Measurements from ENCODE around the gene SERTM2. TPM values are rescaled to one million over a fixed set of nuclear protein-coding genes. Genes with fewer than 3 reads are reported as not detected.

SERTM2 gene
- polyA plus RNA-seq, 1 donor from 2014 or later: not detected

DNA sequence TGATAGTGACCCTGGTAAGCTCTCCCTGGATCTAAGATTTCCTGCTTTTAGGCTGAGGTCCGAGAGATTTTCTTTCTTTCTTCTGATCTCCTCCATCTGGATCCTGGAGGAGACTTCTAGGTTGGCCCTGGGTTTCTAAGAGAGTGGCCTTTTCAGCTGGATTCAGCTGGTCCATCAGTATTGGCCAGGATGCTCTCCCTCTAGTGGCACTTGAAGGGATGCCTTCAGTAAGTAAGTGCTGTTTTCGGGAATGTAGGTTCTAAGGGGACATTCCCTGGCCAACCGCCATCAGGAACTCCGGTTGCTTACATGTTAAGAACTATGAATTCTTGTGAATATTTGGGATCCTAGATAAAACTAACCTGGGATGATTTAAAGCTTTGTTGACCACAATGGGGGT, 56.9 kb downstream of the SERTM2 start:
- no peak overlapping the region for H3K9ac ChIP-seq (ENCODE audit: low read length)
- H3K36me3 ChIP-seq (ENCODE audit: insufficient read depth, low read length): no peaks in the 10 kb centered on the region
- H3K4me3 ChIP-seq (ENCODE audit: low read length): no peak overlapping the region
- no peaks in the 10 kb centered on the region for H3K27me3 ChIP-seq (ENCODE audit: insufficient read depth, low read depth, low read length)
- H3K9me3 ChIP-seq (ENCODE audit: low read length): no peaks in the 10 kb centered on the region
- no peak overlapping the region for H3K27ac ChIP-seq (ENCODE audit: low read length)
- no peaks in the 10 kb centered on the region for H3K9me2 ChIP-seq (ENCODE audit: insufficient read depth, low read length)
- no peak overlapping the region for H3K4me2 ChIP-seq (ENCODE audit: low read length)
- H3F3A ChIP-seq (ENCODE audit: insufficient read depth, low read length, poor library complexity, severe bottlenecking): no peaks in the 10 kb centered on the region
- TF ChIP-seq, protein P1, sequence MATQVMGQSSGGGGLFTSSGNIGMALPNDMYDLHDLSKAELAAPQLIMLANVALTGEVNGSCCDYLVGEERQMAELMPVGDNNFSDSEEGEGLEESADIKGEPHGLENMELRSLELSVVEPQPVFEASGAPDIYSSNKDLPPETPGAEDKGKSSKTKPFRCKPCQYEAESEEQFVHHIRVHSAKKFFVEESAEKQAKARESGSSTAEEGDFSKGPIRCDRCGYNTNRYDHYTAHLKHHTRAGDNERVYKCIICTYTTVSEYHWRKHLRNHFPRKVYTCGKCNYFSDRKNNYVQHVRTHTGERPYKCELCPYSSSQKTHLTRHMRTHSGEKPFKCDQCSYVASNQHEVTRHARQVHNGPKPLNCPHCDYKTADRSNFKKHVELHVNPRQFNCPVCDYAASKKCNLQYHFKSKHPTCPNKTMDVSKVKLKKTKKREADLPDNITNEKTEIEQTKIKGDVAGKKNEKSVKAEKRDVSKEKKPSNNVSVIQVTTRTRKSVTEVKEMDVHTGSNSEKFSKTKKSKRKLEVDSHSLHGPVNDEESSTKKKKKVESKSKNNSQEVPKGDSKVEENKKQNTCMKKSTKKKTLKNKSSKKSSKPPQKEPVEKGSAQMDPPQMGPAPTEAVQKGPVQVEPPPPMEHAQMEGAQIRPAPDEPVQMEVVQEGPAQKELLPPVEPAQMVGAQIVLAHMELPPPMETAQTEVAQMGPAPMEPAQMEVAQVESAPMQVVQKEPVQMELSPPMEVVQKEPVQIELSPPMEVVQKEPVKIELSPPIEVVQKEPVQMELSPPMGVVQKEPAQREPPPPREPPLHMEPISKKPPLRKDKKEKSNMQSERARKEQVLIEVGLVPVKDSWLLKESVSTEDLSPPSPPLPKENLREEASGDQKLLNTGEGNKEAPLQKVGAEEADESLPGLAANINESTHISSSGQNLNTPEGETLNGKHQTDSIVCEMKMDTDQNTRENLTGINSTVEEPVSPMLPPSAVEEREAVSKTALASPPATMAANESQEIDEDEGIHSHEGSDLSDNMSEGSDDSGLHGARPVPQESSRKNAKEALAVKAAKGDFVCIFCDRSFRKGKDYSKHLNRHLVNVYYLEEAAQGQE (IDR thresholded peaks at IDR 0.05; ENCODE audit: borderline replicate concordance): no peak
- TF ChIP-seq, protein P2, sequence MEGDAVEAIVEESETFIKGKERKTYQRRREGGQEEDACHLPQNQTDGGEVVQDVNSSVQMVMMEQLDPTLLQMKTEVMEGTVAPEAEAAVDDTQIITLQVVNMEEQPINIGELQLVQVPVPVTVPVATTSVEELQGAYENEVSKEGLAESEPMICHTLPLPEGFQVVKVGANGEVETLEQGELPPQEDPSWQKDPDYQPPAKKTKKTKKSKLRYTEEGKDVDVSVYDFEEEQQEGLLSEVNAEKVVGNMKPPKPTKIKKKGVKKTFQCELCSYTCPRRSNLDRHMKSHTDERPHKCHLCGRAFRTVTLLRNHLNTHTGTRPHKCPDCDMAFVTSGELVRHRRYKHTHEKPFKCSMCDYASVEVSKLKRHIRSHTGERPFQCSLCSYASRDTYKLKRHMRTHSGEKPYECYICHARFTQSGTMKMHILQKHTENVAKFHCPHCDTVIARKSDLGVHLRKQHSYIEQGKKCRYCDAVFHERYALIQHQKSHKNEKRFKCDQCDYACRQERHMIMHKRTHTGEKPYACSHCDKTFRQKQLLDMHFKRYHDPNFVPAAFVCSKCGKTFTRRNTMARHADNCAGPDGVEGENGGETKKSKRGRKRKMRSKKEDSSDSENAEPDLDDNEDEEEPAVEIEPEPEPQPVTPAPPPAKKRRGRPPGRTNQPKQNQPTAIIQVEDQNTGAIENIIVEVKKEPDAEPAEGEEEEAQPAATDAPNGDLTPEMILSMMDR (IDR thresholded peaks at IDR 0.05; ENCODE audit: poor library complexity, severe bottlenecking): peak; percentile 10
- H4K20me1 ChIP-seq (ENCODE audit: insufficient read depth): no peaks in the 10 kb centered on the region
- H3K79me2 ChIP-seq (replicated peaks; ENCODE audit: insufficient read depth, low read length): no peaks in the 10 kb centered on the region
- H2AFZ ChIP-seq (ENCODE audit: low read depth, low read length): no peak overlapping the region

DNA sequence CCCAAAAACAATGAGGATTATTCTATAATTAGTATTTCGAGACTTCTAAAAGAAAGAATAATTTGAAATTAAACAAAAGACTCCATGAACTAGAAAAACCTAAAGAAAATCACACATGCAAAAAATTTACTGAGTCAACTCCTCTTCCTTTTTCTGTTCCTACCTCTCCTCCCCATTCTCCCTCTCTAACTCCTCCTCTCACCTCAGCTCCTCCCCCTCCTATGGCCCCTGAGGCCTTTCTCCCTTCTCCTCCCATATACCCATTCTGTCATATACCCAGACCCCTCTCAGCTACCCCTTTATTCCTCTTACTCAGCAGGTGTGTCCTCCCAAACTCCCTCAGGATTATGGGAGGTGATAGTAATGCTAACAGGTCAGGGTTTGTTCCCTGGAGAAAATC, 57.4 kb downstream of the SERTM2 start:
- Histone ChIP-seq H3K9me2 (ENCODE audit: insufficient read depth, low read length) (no peaks in the 10 kb centered on the region), H3K9me3 (ENCODE audit: low read length) (no peaks in the 10 kb centered on the region), H3K36me3 (ENCODE audit: insufficient read depth, low read length) (no peaks in the 10 kb centered on the region), H3K4me2 (ENCODE audit: low read length) (no peak overlapping the region), H3K27me3 (ENCODE audit: insufficient read depth, low read depth, low read length) (no peaks in the 10 kb centered on the region), H3K4me3 (ENCODE audit: low read length) (no peak overlapping the region), H4K20me1 (ENCODE audit: insufficient read depth) (no peaks in the 10 kb centered on the region), H2AFZ (ENCODE audit: low read depth, low read length) (no peak overlapping the region), H3F3A (ENCODE audit: insufficient read depth, low read length, poor library complexity, severe bottlenecking) (no peaks in the 10 kb centered on the region), H3K9ac (ENCODE audit: low read length) (no peak overlapping the region), H3K27ac (ENCODE audit: low read length) (no peak overlapping the region), H3K79me2 (replicated peaks; ENCODE audit: insufficient read depth, low read length) (no peaks in the 10 kb centered on the region)
- TF ChIP-seq RAD21 (conservative IDR thresholded peaks at IDR 0.05): no peak
- no peak for TF ChIP-seq EZH2 (IDR thresholded peaks at IDR 0.05; ENCODE audit: borderline replicate concordance, insufficient read depth, low read length, poor library complexity, severe bottlenecking)

Other genes with a start within 250 kb of the SERTM2 start
- gene CAPN6, start 241.2 kb upstream of the SERTM2 start, polyA plus RNA-seq: 0.22 and 0.46 TPM in 2 replicates
- gene DCX, start 99.5 kb upstream of the SERTM2 start, polyA plus RNA-seq: 180 and 206 TPM in 2 replicates
- 57.9 and 72.8 TPM in 2 replicates for gene ALG13, start 169.5 kb downstream of the SERTM2 start, polyA plus RNA-seq